GM12878 (cell line): ENCODE measurements around the gene ARX. TPM values are rescaled to one million over a fixed set of nuclear protein-coding genes. Genes with fewer than 3 reads are reported as not detected.

Experiments used
- ATAC-seq: fragments of 200-7000 bp; cut with Tn5 transposase; 3 replicates; pipeline ENCODE4 v1.9.1; 2020; ENCODE audit warnings: mild to moderate bottlenecking, moderate library complexity
- BruUV-seq: library from RNA; stranded (reverse); fragments of 400-500 nt; replicated peaks from 2 replicates; lab custom pipeline; 2021; lab: Mats Ljungman, UMichigan
- CTCF ChIA-PET: fragments of 300-600 bp; sonication (Branson Sonifier 250); formaldehyde crosslinking; extraction: SDS; loops from one replicate; lab custom pipeline; 2021; ENCODE audit warnings: inconsistent platforms; lab: Yijun Ruan, JAX
- POLR2A ChIA-PET: fragments of 350-600 bp; formaldehyde crosslinking; extraction: SDS; loops from one replicate; lab custom pipeline; 2021; ENCODE audit warnings: inconsistent platforms; lab: Charles Lee
- RAD21 ChIA-PET: fragments of 300-600 bp; sonication (Branson Sonifier 250); formaldehyde crosslinking; loops from one replicate; lab custom pipeline; 2023; ENCODE audit warnings: antibody characterized with exemption; ENCODE audit not compliant: unreplicated experiment; lab: Charles Lee
- SMC1A ChIA-PET: fragments of 300-600 bp; sonication (Branson Sonifier 250); formaldehyde crosslinking; loops from one replicate; lab custom pipeline; 2023; ENCODE audit not compliant: unreplicated experiment, uncharacterized antibody; lab: Charles Lee
- DNase-seq: peaks from one replicate; pipeline ENCODE4 v3.0.0-alpha.2; 2011; ENCODE audit warnings: low read depth, low spot score
- FAIRE-seq: peaks from 3 replicates; lab custom pipeline; 2011; peaks lifted over from hg19 to GRCh38; lab: Jason Lieb, UNC
- H2AFZ ChIP-seq: 2 replicates; pipeline ENCODE4 v1.6.0; 2011; ENCODE audit warnings: low read depth, low read length, control low read depth; ENCODE audit not compliant: control insufficient read depth
- H3K27ac ChIP-seq: 2 replicates; pipeline ENCODE4 v1.5.1; 2011; ENCODE audit warnings: control low read depth; ENCODE audit not compliant: control insufficient read depth, insufficient read depth
- H3K27me3 ChIP-seq, 2 experiments: replicated peaks in 1 of 2; 2 replicates each; pipeline versions ENCODE4 v1.6.0 to v1.6.1; 2011; ENCODE audit warnings: low read length in 1 of 2; ENCODE audit not compliant: control insufficient read depth in 2 of 2, insufficient read depth in 2 of 2
- H3K36me3 ChIP-seq, 2 experiments: 2 replicates each; pipeline ENCODE4 v1.5.1; 2011; ENCODE audit warnings: low read length in 1 of 2; ENCODE audit not compliant: control insufficient read depth in 2 of 2, insufficient read depth in 2 of 2
- H3K4me1 ChIP-seq: 2 replicates; pipeline ENCODE4 v1.6.1; 2011; ENCODE audit warnings: mild to moderate bottlenecking, low read length, moderate library complexity, mixed read lengths; ENCODE audit not compliant: control insufficient read depth, insufficient read depth
- H3K4me2 ChIP-seq: 2 replicates; pipeline ENCODE4 v1.6.0; 2011; ENCODE audit warnings: control low read depth; ENCODE audit not compliant: control insufficient read depth, insufficient read depth
- H3K4me3 ChIP-seq: fragments of 200-600 bp; sonication (generic); 2 replicates; pipeline ENCODE4 v1.5.1; 2016
- H3K79me2 ChIP-seq: 2 replicates; pipeline ENCODE4 v1.6.0; 2011; ENCODE audit warnings: low read length; ENCODE audit not compliant: control insufficient read depth, insufficient read depth
- H3K9ac ChIP-seq: 2 replicates; pipeline ENCODE4 v1.8.0; 2011; ENCODE audit warnings: low read length, control low read depth, mixed read lengths; ENCODE audit not compliant: control insufficient read depth, insufficient read depth
- H3K9me3 ChIP-seq: replicated peaks from 3 replicates; pipeline ENCODE4 v1.5.1; 2011; ENCODE audit warnings: mild to moderate bottlenecking, low read length; ENCODE audit not compliant: control insufficient read depth, insufficient read depth
- H4K20me1 ChIP-seq: 2 replicates; pipeline ENCODE4 v1.6.0; 2011; ENCODE audit not compliant: control insufficient read depth, insufficient read depth
- CBX5 ChIP-seq: sonication (generic); IDR thresholded peaks from 2 replicates; pipeline ENCODE4 v1.6.1; 2016; ENCODE audit warnings: low read depth, moderate library complexity, mild to moderate bottlenecking, inconsistent platforms
- CEBPB ChIP-seq, 2 experiments: fragments of 150-350 bp in 1 of 2; IDR thresholded peaks; 2 replicates each; pipeline ENCODE4 v1.6.1; 2012 to 2014; ENCODE audit warnings: low read depth in 2 of 2, low read length in 2 of 2, borderline replicate concordance in 1 of 2, inconsistent platforms in 1 of 2
- EED ChIP-seq: sonication (generic); IDR thresholded peaks from 2 replicates; pipeline ENCODE4 v1.6.1; 2016; ENCODE audit warnings: antibody characterized with exemption, low read depth
- IKZF2 ChIP-seq, 2 experiments: fragments of 450-650 bp; IDR thresholded peaks; 2 replicates each; pipeline ENCODE4 v1.6.1; 2017; ENCODE audit warnings: mild to moderate bottlenecking in 2 of 2, moderate library complexity in 2 of 2
- LARP7 ChIP-seq: fragments of 450-650 bp; IDR thresholded peaks from 2 replicates; pipeline ENCODE4 v1.6.1; 2017; ENCODE audit warnings: mild to moderate bottlenecking
- NFYB ChIP-seq: IDR thresholded peaks from 2 replicates; pipeline ENCODE4 v1.6.1; 2011; ENCODE audit warnings: low read depth, mild to moderate bottlenecking, low read length, improper control_type of control experiment, moderate library complexity; ENCODE audit not compliant: insufficient read depth
- NR2C1 ChIP-seq: fragments of 450-650 bp; IDR thresholded peaks from 2 replicates; pipeline ENCODE4 v1.6.1; 2017; ENCODE audit warnings: antibody characterized with exemption, mild to moderate bottlenecking, moderate library complexity
- RCOR1 ChIP-seq: conservative IDR thresholded peaks from 2 replicates; pipeline ENCODE4 v1.6.1; 2012; ENCODE audit warnings: low read depth, low read length, improper control_type of control experiment
- RFX5 ChIP-seq: IDR thresholded peaks from 2 replicates; pipeline ENCODE4 v1.6.1; 2011; ENCODE audit warnings: low read depth, low read length, improper control_type of control experiment
- SPI1 ChIP-seq: IDR thresholded peaks from 2 replicates; pipeline ENCODE4 v1.6.1; 2011; ENCODE audit warnings: low read depth, mild to moderate bottlenecking, low read length, moderate library complexity, borderline replicate concordance; ENCODE audit not compliant: insufficient read depth
- SREBF1 ChIP-seq: IDR thresholded peaks from 2 replicates; pipeline ENCODE4 v1.6.1; 2012; ENCODE audit warnings: mild to moderate bottlenecking, low read length
- ZNF207 ChIP-seq: fragments of 450-650 bp; IDR thresholded peaks from 2 replicates; pipeline ENCODE4 v1.6.1; 2014; ENCODE audit warnings: antibody characterized with exemption, mild to moderate bottlenecking, borderline replicate concordance
- WGBS: methylation state at CpG from one replicate; pipeline ENCODE4 v1.1.6; 2016; ENCODE audit warnings: low lambda C conversion rate; ENCODE audit not compliant: insufficient replicate concordance, insufficient coverage; ENCODE audit errors: missing lambda C conversion rate; 5-methylcytosine and 5-hydroxymethylcytosine counted together
- in situ Hi-C: fragments of 300-500 bp; cut with MboI; formaldehyde crosslinking; loops from 9 replicates; pipeline ENCODE4 v1.14.3; 2018; ENCODE audit warnings: mixed read lengths
- intact Hi-C: fragments of 100-400 bp; cut with micrococcal nuclease; formaldehyde crosslinking; loops from one replicate; pipeline ENCODE4 v1.14.2; 2022; ENCODE audit not compliant: unreplicated experiment
- polyA plus RNA-seq, 11 experiments: library from polyadenylated mRNA; depleted of rRNA in 4 of 11; unstranded in 6 of 11; stranded (reverse) in 5 of 11; fragments of >200 nt; fragmentation: Nextera tagmentation in 4 of 11; fragmentation: Illumina TruSeq in 1 of 11; extraction: Ambion mirVana in 4 of 11; extraction: Trizol in 1 of 11; gene quantifications; 1 replicate in 1 of 11; 2 replicates in 10 of 11; pipeline versions ENCODE4 v1.2.1 to v1.2.3, GENCODE V29; 2011 to 2016; ENCODE audit warnings: inconsistent platforms in 2 of 11, missing spikeins in 2 of 11, low read depth in 1 of 11
- total RNA-seq, 4 experiments: library from RNA; depleted of rRNA in 3 of 4; stranded (reverse); fragments of >200 nt in 3 of 4; fragmentation: Illumina TruSeq in 1 of 4; extraction: Trizol in 1 of 4; gene quantifications; 2 replicates each; pipeline versions ENCODE4 v1.2.1 to v1.2.3, GENCODE V29; 2013 to 2021
- TF ChIP-seq, protein P1 (sequence below): fragments of 450-650 bp; IDR thresholded peaks from 2 replicates; pipeline ENCODE4 v1.6.1; 2017; ENCODE audit warnings: borderline replicate concordance
- TF ChIP-seq, protein P2 (sequence below): IDR thresholded peaks from 2 replicates; pipeline ENCODE4 v1.6.1; 2012; ENCODE audit warnings: low read depth, low read length, improper control_type of control experiment
- TF ChIP-seq, protein P3 (sequence below): fragments of 450-650 bp; IDR thresholded peaks from 2 replicates; pipeline ENCODE4 v1.6.1; 2016; ENCODE audit warnings: mild to moderate bottlenecking

The ARX gene
- total and polyA plus RNA-seq, 10 of the 15 experiments (the other 5 are each of a cell fraction or from before 2014, with no cell fraction given) = 0.03 TPM; not detected in 9

DNA sequence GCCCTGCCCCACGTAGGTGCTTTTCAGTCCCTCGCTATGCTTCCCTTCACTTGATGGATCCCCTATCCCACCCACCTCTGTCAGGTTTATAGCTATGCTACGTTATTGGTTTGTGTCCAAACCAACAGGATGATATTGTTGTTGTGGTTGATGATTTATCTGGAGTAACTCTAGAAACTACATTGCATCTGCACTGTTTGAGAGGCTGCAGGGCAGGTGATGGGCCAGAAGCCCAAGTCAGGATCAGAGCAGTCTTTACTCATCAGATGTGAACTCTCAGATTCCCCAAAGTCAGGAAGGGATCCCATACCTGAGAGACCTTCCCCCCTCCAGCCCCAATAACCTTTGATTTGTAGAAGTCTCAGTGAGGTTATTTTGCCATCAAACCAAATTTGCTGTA is 34.7 kb downstream of the ARX start:
- in situ Hi-C loops = no loop called here
- TF ChIP-seq, protein P1, sequence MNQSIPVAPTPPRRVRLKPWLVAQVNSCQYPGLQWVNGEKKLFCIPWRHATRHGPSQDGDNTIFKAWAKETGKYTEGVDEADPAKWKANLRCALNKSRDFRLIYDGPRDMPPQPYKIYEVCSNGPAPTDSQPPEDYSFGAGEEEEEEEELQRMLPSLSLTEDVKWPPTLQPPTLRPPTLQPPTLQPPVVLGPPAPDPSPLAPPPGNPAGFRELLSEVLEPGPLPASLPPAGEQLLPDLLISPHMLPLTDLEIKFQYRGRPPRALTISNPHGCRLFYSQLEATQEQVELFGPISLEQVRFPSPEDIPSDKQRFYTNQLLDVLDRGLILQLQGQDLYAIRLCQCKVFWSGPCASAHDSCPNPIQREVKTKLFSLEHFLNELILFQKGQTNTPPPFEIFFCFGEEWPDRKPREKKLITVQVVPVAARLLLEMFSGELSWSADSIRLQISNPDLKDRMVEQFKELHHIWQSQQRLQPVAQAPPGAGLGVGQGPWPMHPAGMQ = no peak
- TF ChIP-seq ZNF207 (no peak), EED (no peak), CEBPB (IDR thresholded peaks at IDR 0.05; ENCODE audit: borderline replicate concordance in 1 of 2, low read depth in 2 of 2, low read length in 2 of 2) (no peak), RCOR1 (no peak), LARP7 (no peak), SPI1 (no peak), RFX5 (no peak), NFYB (no peak), SREBF1 (no peak), IKZF2 (IDR thresholded peaks at IDR 0.05) (no peak), CBX5 (no peak), NR2C1 (no peak)
- TF ChIP-seq, protein P2, sequence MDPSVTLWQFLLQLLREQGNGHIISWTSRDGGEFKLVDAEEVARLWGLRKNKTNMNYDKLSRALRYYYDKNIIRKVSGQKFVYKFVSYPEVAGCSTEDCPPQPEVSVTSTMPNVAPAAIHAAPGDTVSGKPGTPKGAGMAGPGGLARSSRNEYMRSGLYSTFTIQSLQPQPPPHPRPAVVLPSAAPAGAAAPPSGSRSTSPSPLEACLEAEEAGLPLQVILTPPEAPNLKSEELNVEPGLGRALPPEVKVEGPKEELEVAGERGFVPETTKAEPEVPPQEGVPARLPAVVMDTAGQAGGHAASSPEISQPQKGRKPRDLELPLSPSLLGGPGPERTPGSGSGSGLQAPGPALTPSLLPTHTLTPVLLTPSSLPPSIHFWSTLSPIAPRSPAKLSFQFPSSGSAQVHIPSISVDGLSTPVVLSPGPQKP = no peak
- TF ChIP-seq, protein P3, sequence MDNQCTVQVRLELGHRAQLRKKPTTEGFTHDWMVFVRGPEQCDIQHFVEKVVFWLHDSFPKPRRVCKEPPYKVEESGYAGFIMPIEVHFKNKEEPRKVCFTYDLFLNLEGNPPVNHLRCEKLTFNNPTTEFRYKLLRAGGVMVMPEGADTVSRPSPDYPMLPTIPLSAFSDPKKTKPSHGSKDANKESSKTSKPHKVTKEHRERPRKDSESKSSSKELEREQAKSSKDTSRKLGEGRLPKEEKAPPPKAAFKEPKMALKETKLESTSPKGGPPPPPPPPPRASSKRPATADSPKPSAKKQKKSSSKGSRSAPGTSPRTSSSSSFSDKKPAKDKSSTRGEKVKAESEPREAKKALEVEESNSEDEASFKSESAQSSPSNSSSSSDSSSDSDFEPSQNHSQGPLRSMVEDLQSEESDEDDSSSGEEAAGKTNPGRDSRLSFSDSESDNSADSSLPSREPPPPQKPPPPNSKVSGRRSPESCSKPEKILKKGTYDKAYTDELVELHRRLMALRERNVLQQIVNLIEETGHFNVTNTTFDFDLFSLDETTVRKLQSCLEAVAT = no peak
- TF ChIP-seq, all 136 proteins: peak for 0
- DNase-seq = no peak

More for the DNA sequence above, 34.7 kb downstream of the ARX start:
- Histone ChIP-seq H3K4me1 (no peaks in the 10 kb centered on the region), H3K79me2 (no peaks in the 10 kb centered on the region), H3K4me3 (no peak overlapping the region), H3K27me3 (no peaks in the 10 kb centered on the region), H2AFZ (no peak overlapping the region), H4K20me1 (no peaks in the 10 kb centered on the region), H3K27ac (no peak overlapping the region), H3K9ac (no peak overlapping the region), H3K4me2 (no peak overlapping the region), H3K36me3 (no peaks in the 10 kb centered on the region), H3K9me3 (no peaks in the 10 kb centered on the region)
- CTCF ChIA-PET = interaction anchor here (1.1 kb wide), 1 partner anchor 59 kb away, joined by 4 read pairs; no protein-coding TSS in a partner anchor
- intact Hi-C loops = no loop called here
- FAIRE-seq (no peak), ATAC-seq (no peak)
- SMC1A ChIA-PET = no interaction called here
- RAD21 ChIA-PET = no interaction called here
- POLR2A ChIA-PET = no interaction called here
- 29% methylated on average over 3 of the region's 3 CpGs for WGBS
- BruUV-seq = no TSS peak
